ENCODE measurements around the gene VSTM2B.

DNA sequence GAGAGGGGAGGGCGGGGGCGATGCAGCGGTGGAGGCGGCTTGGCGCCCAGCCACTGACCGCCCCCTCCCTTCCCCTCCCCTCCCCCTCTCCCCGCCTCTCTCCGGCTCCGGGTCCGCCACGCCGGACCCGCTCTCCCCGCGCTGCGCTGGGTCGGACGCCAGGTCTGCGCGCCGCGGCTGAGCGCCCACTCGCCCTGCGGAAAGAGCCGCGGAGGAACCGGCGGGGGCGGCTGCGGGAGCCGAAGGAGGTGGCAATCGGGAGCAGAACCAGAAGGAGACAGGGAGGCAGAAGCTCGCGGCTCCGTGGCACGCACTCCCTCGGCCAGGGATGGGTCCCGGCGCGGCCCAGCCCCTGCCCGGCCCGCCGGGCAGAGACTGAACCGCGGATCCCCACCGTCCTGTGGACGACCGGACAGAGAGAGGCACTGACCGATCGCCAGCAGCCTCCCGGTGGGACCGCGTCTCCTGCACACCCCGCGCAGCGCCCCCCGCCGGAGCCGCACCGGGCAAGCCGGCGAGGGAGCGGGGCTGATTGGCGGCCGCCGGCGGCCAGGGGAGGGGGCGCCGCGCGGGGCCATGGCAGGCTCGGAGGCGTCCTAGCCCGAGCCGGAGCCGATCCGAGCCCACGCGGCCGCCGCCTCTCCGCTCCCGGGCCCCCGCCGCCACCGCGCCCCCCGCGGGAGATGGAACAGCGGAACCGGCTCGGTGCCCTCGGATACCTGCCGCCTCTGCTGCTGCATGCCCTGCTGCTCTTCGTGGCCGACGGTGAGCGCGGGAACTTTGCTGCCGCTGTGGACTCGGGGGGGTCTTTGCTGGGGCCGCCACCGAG, at the start of gene VSTM2B:
- no peak for TF ChIP-seq POLR2A (IDR thresholded peaks at IDR 0.05)
- TF ChIP-seq, protein P1, sequence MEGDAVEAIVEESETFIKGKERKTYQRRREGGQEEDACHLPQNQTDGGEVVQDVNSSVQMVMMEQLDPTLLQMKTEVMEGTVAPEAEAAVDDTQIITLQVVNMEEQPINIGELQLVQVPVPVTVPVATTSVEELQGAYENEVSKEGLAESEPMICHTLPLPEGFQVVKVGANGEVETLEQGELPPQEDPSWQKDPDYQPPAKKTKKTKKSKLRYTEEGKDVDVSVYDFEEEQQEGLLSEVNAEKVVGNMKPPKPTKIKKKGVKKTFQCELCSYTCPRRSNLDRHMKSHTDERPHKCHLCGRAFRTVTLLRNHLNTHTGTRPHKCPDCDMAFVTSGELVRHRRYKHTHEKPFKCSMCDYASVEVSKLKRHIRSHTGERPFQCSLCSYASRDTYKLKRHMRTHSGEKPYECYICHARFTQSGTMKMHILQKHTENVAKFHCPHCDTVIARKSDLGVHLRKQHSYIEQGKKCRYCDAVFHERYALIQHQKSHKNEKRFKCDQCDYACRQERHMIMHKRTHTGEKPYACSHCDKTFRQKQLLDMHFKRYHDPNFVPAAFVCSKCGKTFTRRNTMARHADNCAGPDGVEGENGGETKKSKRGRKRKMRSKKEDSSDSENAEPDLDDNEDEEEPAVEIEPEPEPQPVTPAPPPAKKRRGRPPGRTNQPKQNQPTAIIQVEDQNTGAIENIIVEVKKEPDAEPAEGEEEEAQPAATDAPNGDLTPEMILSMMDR (IDR thresholded peaks at IDR 0.05) = no peak

All from heart left ventricle (tissue), 13 donors.